Lower leg skin (tissue), 3 donors: Measurements from ENCODE around the gene TIRAP.

Source experiments
- POLR2A ChIP-seq, 2 donors: fragments of 450-650 bp; IDR thresholded peaks; one replicate each; pipeline ENCODE4 v1.6.1; 2016 to 2017; ENCODE audit warnings: antibody characterized with exemption in 2 of 2, mild to moderate bottlenecking in 1 of 2, moderate library complexity in 1 of 2
- TF ChIP-seq, protein P1 (sequence below), 3 donors: fragments of 450-650 bp; IDR thresholded peaks; one replicate each; pipeline ENCODE4 v1.5.1; 2016; ENCODE audit warnings: antibody characterized with exemption in 3 of 3, mild to moderate bottlenecking in 3 of 3, moderate library complexity in 2 of 3

DNA sequence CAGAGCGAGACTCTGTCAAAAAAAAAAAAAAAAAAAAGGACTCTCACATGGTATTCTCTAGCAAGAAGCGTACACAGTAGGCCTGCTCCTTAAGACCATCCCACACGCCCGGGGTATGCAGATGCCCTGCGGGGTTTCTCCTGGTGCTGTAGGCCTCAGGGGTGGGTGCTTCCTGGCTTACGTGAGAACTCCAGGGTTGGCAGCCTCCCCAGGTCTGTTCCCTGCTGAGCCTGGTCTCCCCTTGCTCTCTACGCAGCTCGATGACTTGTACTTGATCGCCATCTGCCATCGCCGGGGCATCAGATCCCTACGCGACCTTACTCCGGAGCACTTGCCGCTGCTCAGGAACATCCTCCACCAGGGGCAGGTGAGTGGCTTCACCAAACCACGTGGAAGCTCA, 60.2 kb downstream of the TIRAP start:
- TF ChIP-seq, protein P1, sequence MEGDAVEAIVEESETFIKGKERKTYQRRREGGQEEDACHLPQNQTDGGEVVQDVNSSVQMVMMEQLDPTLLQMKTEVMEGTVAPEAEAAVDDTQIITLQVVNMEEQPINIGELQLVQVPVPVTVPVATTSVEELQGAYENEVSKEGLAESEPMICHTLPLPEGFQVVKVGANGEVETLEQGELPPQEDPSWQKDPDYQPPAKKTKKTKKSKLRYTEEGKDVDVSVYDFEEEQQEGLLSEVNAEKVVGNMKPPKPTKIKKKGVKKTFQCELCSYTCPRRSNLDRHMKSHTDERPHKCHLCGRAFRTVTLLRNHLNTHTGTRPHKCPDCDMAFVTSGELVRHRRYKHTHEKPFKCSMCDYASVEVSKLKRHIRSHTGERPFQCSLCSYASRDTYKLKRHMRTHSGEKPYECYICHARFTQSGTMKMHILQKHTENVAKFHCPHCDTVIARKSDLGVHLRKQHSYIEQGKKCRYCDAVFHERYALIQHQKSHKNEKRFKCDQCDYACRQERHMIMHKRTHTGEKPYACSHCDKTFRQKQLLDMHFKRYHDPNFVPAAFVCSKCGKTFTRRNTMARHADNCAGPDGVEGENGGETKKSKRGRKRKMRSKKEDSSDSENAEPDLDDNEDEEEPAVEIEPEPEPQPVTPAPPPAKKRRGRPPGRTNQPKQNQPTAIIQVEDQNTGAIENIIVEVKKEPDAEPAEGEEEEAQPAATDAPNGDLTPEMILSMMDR (IDR thresholded peaks at IDR 0.05), result no peak
- TF ChIP-seq POLR2A (IDR thresholded peaks at IDR 0.05), result no peak
